Osteoblast (primary cell): ENCODE data around the gene ILK. TPM values are rescaled to one million over a fixed set of nuclear protein-coding genes. Genes with fewer than 3 reads are reported as not detected.

Experiments
- DNase-seq: peaks from one replicate; pipeline ENCODE4 v3.0.0; 2011; ENCODE audit warnings: low spot score, mixed read lengths; ENCODE audit not compliant: insufficient read length; ENCODE audit errors: missing footprints
- H2AFZ ChIP-seq: 2 replicates; pipeline ENCODE4 v1.6.0; 2011; ENCODE audit warnings: mild to moderate bottlenecking, low read length
- H3K27ac ChIP-seq: 2 replicates; pipeline ENCODE4 v1.5.1; 2011; ENCODE audit warnings: mild to moderate bottlenecking, low read depth, low read length, moderate library complexity
- H3K27me3 ChIP-seq: 2 replicates; pipeline ENCODE4 v1.6.0; 2012; ENCODE audit warnings: mild to moderate bottlenecking, control low read depth, inconsistent platforms, low read length, moderate library complexity; ENCODE audit not compliant: insufficient read depth
- H3K36me3 ChIP-seq: 2 replicates; pipeline ENCODE4 v1.5.1; 2011; ENCODE audit warnings: mild to moderate bottlenecking, low read length, control low read depth, moderate library complexity; ENCODE audit not compliant: insufficient read depth
- H3K4me1 ChIP-seq: 2 replicates; pipeline ENCODE4 v1.5.1; 2011; ENCODE audit warnings: mild to moderate bottlenecking, low read length, control low read depth, moderate library complexity; ENCODE audit not compliant: insufficient read depth
- H3K4me2 ChIP-seq: 2 replicates; pipeline ENCODE4 v1.6.0; 2011; ENCODE audit warnings: mild to moderate bottlenecking, low read length; ENCODE audit not compliant: insufficient read depth
- H3K4me3 ChIP-seq: fragments of 200-600 bp; sonication (generic); 3 replicates; pipeline ENCODE4 v1.5.1; 2012; ENCODE audit warnings: mild to moderate bottlenecking, low read length, inconsistent platforms; ENCODE audit not compliant: insufficient read depth
- H3K79me2 ChIP-seq: 2 replicates; pipeline ENCODE4 v1.6.0; 2012; ENCODE audit warnings: mild to moderate bottlenecking, low read length, control low read depth, inconsistent platforms; ENCODE audit not compliant: insufficient read depth
- H3K9me3 ChIP-seq: 2 replicates; pipeline ENCODE4 v1.5.1; 2011; ENCODE audit warnings: low read depth, low read length, control low read depth
- H4K20me1 ChIP-seq: 2 replicates; pipeline ENCODE4 v1.6.0; 2012; ENCODE audit warnings: mild to moderate bottlenecking, low read length, control low read depth; ENCODE audit not compliant: insufficient read depth
- CTCF ChIP-seq: IDR thresholded peaks from 2 replicates; pipeline ENCODE4 v1.5.1; 2011; ENCODE audit warnings: mild to moderate bottlenecking, low read depth, low read length, moderate library complexity; ENCODE audit errors: extremely low read depth
- total RNA-seq: library from RNA; depleted of rRNA; stranded (reverse); fragments of >200 nt; gene quantifications from 2 replicates; pipeline ENCODE4 v1.2.3, GENCODE V29; 2012

The ILK gene
- total RNA-seq, 1 donor = 176 TPM

GRCh38 chr11:6646576-6646917 is 43.0 kb downstream of the ILK start:
- H3K27ac ChIP-seq = no peak overlapping the region
- peak overlapping the region; percentile 43 for H3K4me3 ChIP-seq
- peaks cover 73% of the 10 kb centered on the region for H3K27me3 ChIP-seq
- no peaks in the 10 kb centered on the region for H3K36me3 ChIP-seq
- peak overlapping the region; percentile 74 for H3K4me2 ChIP-seq
- H2AFZ ChIP-seq = peak overlapping the region; percentile 84
- no peaks in the 10 kb centered on the region for H3K9me3 ChIP-seq
- H4K20me1 ChIP-seq = no peaks in the 10 kb centered on the region
- no peak for TF ChIP-seq CTCF
- no peaks in the 10 kb centered on the region for H3K79me2 ChIP-seq
- no peak for DNase-seq
- H3K4me1 ChIP-seq = peaks cover 12% of the 10 kb centered on the region

GRCh38 chr11:6646918-6647679 is 43.5 kb downstream of the ILK start:
- H2AFZ ChIP-seq = no peak overlapping the region
- peaks cover 76% of the 10 kb centered on the region for H3K27me3 ChIP-seq
- H3K4me3 ChIP-seq = no peak overlapping the region

GRCh38 chr11:6647836-6648235 is 44.3 kb downstream of the ILK start:
- DNase-seq = no peak
- Histone ChIP-seq H3K4me1 (peaks cover 12% of the 10 kb centered on the region), H3K4me2 (no peak overlapping the region), H3K36me3 (no peaks in the 10 kb centered on the region), H3K27me3 (peaks cover 81% of the 10 kb centered on the region), H2AFZ (no peak overlapping the region), H3K4me3 (no peak overlapping the region), H3K9me3 (no peaks in the 10 kb centered on the region), H3K79me2 (no peaks in the 10 kb centered on the region), H4K20me1 (no peaks in the 10 kb centered on the region), H3K27ac (no peak overlapping the region)
- TF ChIP-seq CTCF = no peak

More at GRCh38 chr11:6646918-6647679, 43.5 kb downstream of the ILK start:
- Histone ChIP-seq H3K79me2 (no peaks in the 10 kb centered on the region), H3K27ac (no peak overlapping the region), H3K4me1 (peaks cover 12% of the 10 kb centered on the region), H3K36me3 (no peaks in the 10 kb centered on the region), H3K9me3 (no peaks in the 10 kb centered on the region), H4K20me1 (no peaks in the 10 kb centered on the region), H3K4me2 (no peak overlapping the region)
- no peak for TF ChIP-seq CTCF
- DNase-seq = no peak

GRCh38 chr11:6648501-6648900 is 44.9 kb downstream of the ILK start:
- Histone ChIP-seq H3K79me2 (no peaks in the 10 kb centered on the region), H4K20me1 (no peaks in the 10 kb centered on the region), H3K27me3 (peaks cover 79% of the 10 kb centered on the region), H3K36me3 (no peaks in the 10 kb centered on the region), H2AFZ (no peak overlapping the region), H3K4me2 (no peak overlapping the region), H3K9me3 (no peaks in the 10 kb centered on the region), H3K4me3 (no peak overlapping the region), H3K4me1 (peaks cover 12% of the 10 kb centered on the region), H3K27ac (no peak overlapping the region)
- TF ChIP-seq CTCF = no peak
- DNase-seq = no peak
